Spleen (tissue), 11 donors: ENCODE results near the gene SLC26A6. TPM values are rescaled to one million over a fixed set of nuclear protein-coding genes. Genes with fewer than 3 reads are reported as not detected.

Experiments
- DNase-seq: peaks from one replicate; pipeline ENCODE4 v3.0.0-alpha.2; 2020
- H3K27ac ChIP-seq, 8 donors: fragments of 200-600 bp; sonication (generic) in 7 of 8; 1 replicate in 4 of 8; 2 replicates in 4 of 8; pipeline versions ENCODE4 v1.5.0 to v1.8.0; 2016 to 2021; ENCODE audit warnings: inconsistent platforms in 4 of 8, mild to moderate bottlenecking in 4 of 8, moderate library complexity in 1 of 8
- H3K27me3 ChIP-seq, 7 donors: fragments of 200-600 bp; sonication (generic) in 6 of 7; replicated peaks in 1 of 7; 1 replicate in 4 of 7; 2 replicates in 3 of 7; pipeline versions ENCODE4 v1.5.0 to v1.8.0; 2016 to 2021; ENCODE audit warnings: inconsistent platforms in 3 of 7, mild to moderate bottlenecking in 1 of 7
- H3K36me3 ChIP-seq, 6 donors: fragments of 200-600 bp; sonication (generic) in 5 of 6; 1 replicate in 4 of 6; 2 replicates in 2 of 6; pipeline versions ENCODE4 v1.5.0 to v1.8.0; 2016 to 2021; ENCODE audit warnings: inconsistent platforms in 2 of 6
- H3K4me1 ChIP-seq, 6 donors: fragments of 200-600 bp; sonication (generic) in 5 of 6; 1 replicate in 3 of 6; 2 replicates in 3 of 6; pipeline versions ENCODE4 v1.5.0 to v1.8.0; 2016 to 2021; ENCODE audit warnings: inconsistent platforms in 3 of 6
- H3K4me3 ChIP-seq, 8 donors: fragments of 200-600 bp; sonication (generic) in 7 of 8; 1 replicate in 4 of 8; 2 replicates in 4 of 8; pipeline versions ENCODE4 v1.5.0 to v1.8.0; 2016 to 2021; ENCODE audit warnings: inconsistent platforms in 4 of 8, mild to moderate bottlenecking in 4 of 8, moderate library complexity in 2 of 8
- H3K9me3 ChIP-seq, 8 donors: fragments of 200-600 bp; sonication (generic) in 7 of 8; 1 replicate in 4 of 8; 2 replicates in 4 of 8; pipeline versions ENCODE4 v1.5.0 to v1.8.0; 2016 to 2021; ENCODE audit warnings: inconsistent platforms in 4 of 8
- POLR2A ChIP-seq, 3 donors: fragments of 450-650 bp; IDR thresholded peaks; one replicate each; pipeline ENCODE4 v1.5.1; 2017; ENCODE audit warnings: antibody characterized with exemption in 3 of 3, mild to moderate bottlenecking in 1 of 3
- POLR2AphosphoS5 ChIP-seq, 3 donors: sonication (generic); formaldehyde crosslinking; IDR thresholded peaks; one replicate each; pipeline ENCODE4 v1.5.1; 2017; ENCODE audit warnings: antibody characterized with exemption in 3 of 3
- WGBS, 5 donors: extraction: QIAGEN DNeasy Blood & Tissue Kit in 3 of 5; methylation state at CpG; one replicate each; pipeline versions ENCODE4 v1.1.5 to v1.1.7; 2013 to 2018; 5-methylcytosine and 5-hydroxymethylcytosine counted together
- intact Hi-C: fragments of 100-400 bp; cut with DNase I; formaldehyde crosslinking; loops from one replicate; pipeline ENCODE4 v1.15.0; 2023; ENCODE audit warnings: low total_unique reads
- polyA plus RNA-seq, 3 donors: library from polyadenylated mRNA; stranded (reverse); fragments of 200-250 nt; gene quantifications; one replicate each; pipeline ENCODE4 v1.2.1, GENCODE V29; 2013
- total RNA-seq, 7 donors: library from RNA; depleted of rRNA in 3 of 7; stranded (reverse); fragments of >200 nt in 3 of 7; fragmentation: NEBNext Ultra II Directional in 4 of 7; extraction: Animal tissue kit (Norgen Biotek cat#: 25700) in 4 of 7; gene quantifications; one replicate each; pipeline versions ENCODE4 v1.1.0 to v1.2.1, GENCODE V29; 2016 to 2021
- TF ChIP-seq, protein P1 (sequence below), 11 experiments: fragments of 200-600 bp in 7 of 11; fragments of 450-650 bp in 4 of 11; sonication (generic) in 4 of 11; IDR thresholded peaks in 8 of 11; conservative IDR thresholded peaks in 3 of 11; 1 replicate in 7 of 11; 2 replicates in 4 of 11; pipeline versions ENCODE4 v1.4.0 to v1.8.0; 2016 to 2021; ENCODE audit warnings: antibody characterized with exemption in 11 of 11, inconsistent platforms in 4 of 11, mild to moderate bottlenecking in 1 of 11
- donor health status: healthy with polysubstance abuse.
- donor health status: DM: no; HTN: no; CAD: no; lungs with moderate emphysema.
- donor health status: DM: no; HTN: no; CAD: no.
- donor health status: Bipolar disorder and iron deficiency.
- donor health status: healthy.
- donor health status: DM: no; HTN: no; CAD: no.
- donor health status: DM: yes; HTN: yes; CAD: no.

Gene SLC26A6
- total and polyA plus RNA-seq, 10 donors, result 8.5 to 59.7 (median 22.1) TPM

GRCh38 chr3:48624767-48625166, 10.5 kb downstream of the SLC26A6 start:
- TF ChIP-seq POLR2A (IDR thresholded peaks at IDR 0.05) (no peak), POLR2AphosphoS5 (IDR thresholded peaks at IDR 0.05) (no peak)
- TF ChIP-seq, protein P1, sequence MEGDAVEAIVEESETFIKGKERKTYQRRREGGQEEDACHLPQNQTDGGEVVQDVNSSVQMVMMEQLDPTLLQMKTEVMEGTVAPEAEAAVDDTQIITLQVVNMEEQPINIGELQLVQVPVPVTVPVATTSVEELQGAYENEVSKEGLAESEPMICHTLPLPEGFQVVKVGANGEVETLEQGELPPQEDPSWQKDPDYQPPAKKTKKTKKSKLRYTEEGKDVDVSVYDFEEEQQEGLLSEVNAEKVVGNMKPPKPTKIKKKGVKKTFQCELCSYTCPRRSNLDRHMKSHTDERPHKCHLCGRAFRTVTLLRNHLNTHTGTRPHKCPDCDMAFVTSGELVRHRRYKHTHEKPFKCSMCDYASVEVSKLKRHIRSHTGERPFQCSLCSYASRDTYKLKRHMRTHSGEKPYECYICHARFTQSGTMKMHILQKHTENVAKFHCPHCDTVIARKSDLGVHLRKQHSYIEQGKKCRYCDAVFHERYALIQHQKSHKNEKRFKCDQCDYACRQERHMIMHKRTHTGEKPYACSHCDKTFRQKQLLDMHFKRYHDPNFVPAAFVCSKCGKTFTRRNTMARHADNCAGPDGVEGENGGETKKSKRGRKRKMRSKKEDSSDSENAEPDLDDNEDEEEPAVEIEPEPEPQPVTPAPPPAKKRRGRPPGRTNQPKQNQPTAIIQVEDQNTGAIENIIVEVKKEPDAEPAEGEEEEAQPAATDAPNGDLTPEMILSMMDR (IDR thresholded peaks at IDR 0.05 in 8 of 11, conservative IDR thresholded peaks at IDR 0.05 in 3 of 11), result no peak
- Histone ChIP-seq H3K4me3 (no peak overlapping the region), H3K27ac (peak overlapping the region in 1 of 8 donors; percentile 38), H3K9me3 (no peaks in the 10 kb centered on the region), H3K4me1 (peaks cover 0 to 15% (median 0%) of the 10 kb centered on the region in 6 donors), H3K27me3 (no peaks in the 10 kb centered on the region), H3K36me3 (peaks cover 0 to 57% (median 34%) of the 10 kb centered on the region in 6 donors)
- WGBS, 5 donors, result 94 to 99% (median 96%) methylated on average over 10 of the region's 10 CpGs
- intact Hi-C loops, result no loop called here
- no peak for DNase-seq

- Histone ChIP-seq H3K4me3 (no peak overlapping the region), H3K27ac (peak overlapping the region in 2 of 8 donors; percentile 26 to 38)
- 73 to 82% (median 80%) methylated on average over 6 of the region's 6 CpGs for WGBS, 5 donors
Observed at GRCh38 chr3:48623851-48624547, 11.3 kb downstream of the SLC26A6 start.

GRCh38 chr3:48621461-48621869, 13.8 kb downstream of the SLC26A6 start, which contains the start of gene TMEM89:
Gene TMEM89 (minus strand): TSS chr3:48621769. CDS start chr3:48621756, 13 bp downstream.
- no peak for DNase-seq
- H3K4me3 ChIP-seq, result no peak within 1 kb of the TSS
- peaks cover 2 to 31% (median 24%) of the 10 kb centered on the region in 8 donors for H3K9me3 ChIP-seq
- no peak for TF ChIP-seq POLR2AphosphoS5 (IDR thresholded peaks at IDR 0.05)
- no peak for TF ChIP-seq POLR2A (IDR thresholded peaks at IDR 0.05)
- TF ChIP-seq, protein P1 (IDR thresholded peaks at IDR 0.05 in 8 of 11, conservative IDR thresholded peaks at IDR 0.05 in 3 of 11), result no peak
- no peak within 1 kb of the TSS for H3K27ac ChIP-seq
- 94 to 97% (median 95%) methylated on average over 15 to 19 of the region's 19 CpGs for WGBS, 5 donors
- H3K27me3 ChIP-seq, result no peaks in the 10 kb centered on the region
- intact Hi-C loops, result no loop called here
- peaks cover 0 to 24% (median 14%) of the 10 kb centered on the region in 6 donors for H3K36me3 ChIP-seq
- peaks cover 0 to 15% (median 0%) of the 10 kb centered on the region in 6 donors for H3K4me1 ChIP-seq

More at GRCh38 chr3:48623851-48624547, 11.3 kb downstream of the SLC26A6 start:
- H3K27me3 ChIP-seq, result no peaks in the 10 kb centered on the region
- peaks cover 0 to 15% (median 0%) of the 10 kb centered on the region in 6 donors for H3K4me1 ChIP-seq
- intact Hi-C loops, result no loop called here
- TF ChIP-seq POLR2AphosphoS5 (IDR thresholded peaks at IDR 0.05) (no peak), POLR2A (IDR thresholded peaks at IDR 0.05) (no peak)
- TF ChIP-seq, protein P1 (IDR thresholded peaks at IDR 0.05 in 8 of 11, conservative IDR thresholded peaks at IDR 0.05 in 3 of 11), result no peak
- peaks cover 0 to 6% (median under 1%) of the 10 kb centered on the region in 8 donors for H3K9me3 ChIP-seq
- no peak for DNase-seq
- H3K36me3 ChIP-seq, result peaks cover 0 to 49% (median 32%) of the 10 kb centered on the region in 6 donors
